ENCODE data around the gene SLCO4A1. TPM values are rescaled to one million over a fixed set of nuclear protein-coding genes. Genes with fewer than 3 reads are reported as not detected.

SLCO4A1 gene
- total RNA-seq, 1 donor: under 0.01 TPM

DNA sequence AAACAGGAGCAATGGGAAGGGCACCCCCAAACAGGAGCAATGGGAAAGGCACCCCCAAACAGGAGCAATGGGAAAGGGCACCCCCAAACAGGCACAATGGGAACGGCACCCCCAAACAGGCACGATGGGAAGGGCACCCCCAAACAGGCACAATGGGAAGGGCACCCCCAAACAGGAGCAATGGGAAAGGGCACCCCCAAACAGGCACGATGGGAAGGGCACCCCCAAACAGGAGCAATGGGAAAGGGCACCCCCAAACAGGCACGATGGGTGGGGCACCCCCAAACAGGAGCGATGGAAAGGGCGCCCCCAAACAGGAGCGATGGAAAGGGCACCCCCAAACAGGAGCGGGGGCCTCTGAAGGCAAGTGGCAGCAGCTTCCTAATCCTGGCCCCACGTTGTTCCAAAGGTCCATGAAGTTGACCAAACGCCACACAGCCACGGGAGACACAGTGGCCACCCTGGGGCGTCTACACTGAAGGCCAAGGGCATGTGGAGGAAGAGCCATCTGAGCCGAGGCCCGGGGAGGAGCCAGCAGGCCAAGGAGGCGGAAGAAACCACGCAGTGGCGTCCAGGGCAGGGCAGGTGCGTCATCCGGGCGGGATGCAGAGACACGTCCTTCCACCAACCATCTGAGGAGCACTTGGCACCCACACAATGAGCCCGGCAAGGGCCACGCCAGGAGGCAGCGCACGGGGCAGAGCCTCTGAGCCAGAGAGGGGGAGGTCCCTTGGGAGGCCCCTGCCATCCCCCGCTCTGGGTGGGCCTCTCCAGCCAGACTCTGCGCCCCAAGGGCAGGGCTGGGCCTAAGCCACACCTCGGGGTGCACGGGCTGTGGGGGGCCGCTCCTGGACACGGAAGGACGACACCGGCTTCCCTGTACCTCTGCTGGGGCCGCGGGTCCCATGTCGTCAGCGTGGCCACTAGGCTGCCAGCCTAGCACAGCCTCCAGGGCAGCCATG is 44.8 kb downstream of the SLCO4A1 start:
- no peaks in the 10 kb centered on the region for H3K79me2 ChIP-seq (ENCODE audit: insufficient read depth, low read length)
- H2AFZ ChIP-seq (ENCODE audit: low read length): no peak overlapping the region
- no peak for DNase-seq (ENCODE audit: insufficient read length, low spot score, missing footprints)
- no peak overlapping the region for H3K4me2 ChIP-seq (ENCODE audit: insufficient read depth, low read length)
- no peak overlapping the region for H3K4me3 ChIP-seq (ENCODE audit: insufficient read depth, low read length)
- H3K9me3 ChIP-seq (ENCODE audit: low read depth, low read length): no peaks in the 10 kb centered on the region
- TF ChIP-seq, protein P1, sequence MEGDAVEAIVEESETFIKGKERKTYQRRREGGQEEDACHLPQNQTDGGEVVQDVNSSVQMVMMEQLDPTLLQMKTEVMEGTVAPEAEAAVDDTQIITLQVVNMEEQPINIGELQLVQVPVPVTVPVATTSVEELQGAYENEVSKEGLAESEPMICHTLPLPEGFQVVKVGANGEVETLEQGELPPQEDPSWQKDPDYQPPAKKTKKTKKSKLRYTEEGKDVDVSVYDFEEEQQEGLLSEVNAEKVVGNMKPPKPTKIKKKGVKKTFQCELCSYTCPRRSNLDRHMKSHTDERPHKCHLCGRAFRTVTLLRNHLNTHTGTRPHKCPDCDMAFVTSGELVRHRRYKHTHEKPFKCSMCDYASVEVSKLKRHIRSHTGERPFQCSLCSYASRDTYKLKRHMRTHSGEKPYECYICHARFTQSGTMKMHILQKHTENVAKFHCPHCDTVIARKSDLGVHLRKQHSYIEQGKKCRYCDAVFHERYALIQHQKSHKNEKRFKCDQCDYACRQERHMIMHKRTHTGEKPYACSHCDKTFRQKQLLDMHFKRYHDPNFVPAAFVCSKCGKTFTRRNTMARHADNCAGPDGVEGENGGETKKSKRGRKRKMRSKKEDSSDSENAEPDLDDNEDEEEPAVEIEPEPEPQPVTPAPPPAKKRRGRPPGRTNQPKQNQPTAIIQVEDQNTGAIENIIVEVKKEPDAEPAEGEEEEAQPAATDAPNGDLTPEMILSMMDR (IDR thresholded peaks at IDR 0.05; ENCODE audit: extremely low read depth, low read depth, low read length): no peak
- no peak overlapping the region for H3K27ac ChIP-seq (ENCODE audit: low read depth, low read length)
- H3K36me3 ChIP-seq (ENCODE audit: insufficient read depth, low read length): no peaks in the 10 kb centered on the region
- H3K27me3 ChIP-seq (ENCODE audit: insufficient read depth, low read length): peaks cover 20% of the 10 kb centered on the region
- H4K20me1 ChIP-seq (ENCODE audit: insufficient read depth, low read length): no peaks in the 10 kb centered on the region
- no peaks in the 10 kb centered on the region for H3K4me1 ChIP-seq (ENCODE audit: insufficient read depth, low read length)

DNA sequence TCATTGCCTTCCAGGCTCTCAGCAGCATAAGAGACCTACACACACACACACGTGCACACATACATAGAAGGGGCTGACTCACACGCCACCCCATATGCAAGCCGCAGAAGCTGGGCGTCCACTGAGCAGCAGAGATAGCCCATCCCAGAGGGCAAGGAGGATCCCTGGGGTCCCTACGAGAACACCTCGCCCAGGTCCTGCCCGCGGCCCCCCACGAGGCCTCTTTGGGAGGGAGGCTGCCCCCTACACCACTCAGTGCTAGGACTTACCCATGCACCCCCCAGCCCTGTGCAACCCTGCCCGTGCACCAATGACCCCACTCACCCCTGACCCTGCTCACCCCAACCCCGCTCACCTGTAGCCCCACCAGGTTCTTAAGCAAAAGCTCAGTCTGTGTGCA is 45.8 kb downstream of the SLCO4A1 start:
- H3K4me2 ChIP-seq (ENCODE audit: insufficient read depth, low read length): no peak overlapping the region
- no peaks in the 10 kb centered on the region for H4K20me1 ChIP-seq (ENCODE audit: insufficient read depth, low read length)
- no peak overlapping the region for H3K27ac ChIP-seq (ENCODE audit: low read depth, low read length)
- no peak for DNase-seq (ENCODE audit: insufficient read length, low spot score, missing footprints)
- TF ChIP-seq, protein P1 (IDR thresholded peaks at IDR 0.05; ENCODE audit: extremely low read depth, low read depth, low read length): no peak
- H3K27me3 ChIP-seq (ENCODE audit: insufficient read depth, low read length): peaks cover 17% of the 10 kb centered on the region
- no peaks in the 10 kb centered on the region for H3K36me3 ChIP-seq (ENCODE audit: insufficient read depth, low read length)
- H3K9me3 ChIP-seq (ENCODE audit: low read depth, low read length): no peaks in the 10 kb centered on the region
- H2AFZ ChIP-seq (ENCODE audit: low read length): no peak overlapping the region
- H3K4me3 ChIP-seq (ENCODE audit: insufficient read depth, low read length): no peak overlapping the region
- no peaks in the 10 kb centered on the region for H3K79me2 ChIP-seq (ENCODE audit: insufficient read depth, low read length)
- no peaks in the 10 kb centered on the region for H3K4me1 ChIP-seq (ENCODE audit: insufficient read depth, low read length)

DNA sequence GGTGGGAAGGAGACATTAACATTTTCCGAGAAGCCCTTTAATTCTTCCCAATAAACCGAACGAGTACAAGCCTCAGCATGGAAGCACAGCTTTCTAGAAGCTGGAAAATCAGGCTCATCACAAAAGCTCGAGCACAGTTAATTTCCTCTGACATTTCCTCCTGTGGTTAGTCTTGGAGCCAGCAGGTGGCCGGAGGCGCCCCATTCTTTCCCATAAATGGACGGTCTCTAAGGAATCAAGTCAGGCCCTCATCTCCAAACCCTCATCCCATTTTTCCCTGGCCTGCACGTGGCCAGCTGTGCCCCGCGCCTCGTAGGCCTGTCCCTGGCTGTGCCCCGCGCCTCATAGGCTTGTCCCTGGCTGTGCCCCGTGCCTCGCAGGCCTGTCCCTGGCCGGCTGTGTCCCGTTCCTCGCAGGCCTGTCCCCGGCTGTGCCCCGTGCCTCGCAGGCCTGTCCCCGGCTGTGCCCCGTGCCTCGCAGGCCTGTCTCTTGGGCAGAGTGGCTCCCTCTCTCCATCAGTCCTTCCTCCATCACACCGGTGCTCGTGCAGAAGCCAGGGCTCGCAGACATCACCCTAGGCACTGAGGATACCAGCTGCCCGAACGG is 46.7 kb downstream of the SLCO4A1 start:
- DNase-seq (ENCODE audit: insufficient read length, low spot score, missing footprints): no peak
- H3K9me3 ChIP-seq (ENCODE audit: low read depth, low read length): no peaks in the 10 kb centered on the region
- H3K27ac ChIP-seq (ENCODE audit: low read depth, low read length): no peak overlapping the region
- H3K36me3 ChIP-seq (ENCODE audit: insufficient read depth, low read length): no peaks in the 10 kb centered on the region
- H3K4me3 ChIP-seq (ENCODE audit: insufficient read depth, low read length): no peak overlapping the region
- H2AFZ ChIP-seq (ENCODE audit: low read length): no peak overlapping the region
- H3K79me2 ChIP-seq (ENCODE audit: insufficient read depth, low read length): no peaks in the 10 kb centered on the region
- H3K27me3 ChIP-seq (ENCODE audit: insufficient read depth, low read length): peaks cover 19% of the 10 kb centered on the region
- no peak overlapping the region for H3K4me2 ChIP-seq (ENCODE audit: insufficient read depth, low read length)
- TF ChIP-seq, protein P1 (IDR thresholded peaks at IDR 0.05; ENCODE audit: extremely low read depth, low read depth, low read length): no peak
- no peaks in the 10 kb centered on the region for H3K4me1 ChIP-seq (ENCODE audit: insufficient read depth, low read length)
- no peaks in the 10 kb centered on the region for H4K20me1 ChIP-seq (ENCODE audit: insufficient read depth, low read length)

DNA sequence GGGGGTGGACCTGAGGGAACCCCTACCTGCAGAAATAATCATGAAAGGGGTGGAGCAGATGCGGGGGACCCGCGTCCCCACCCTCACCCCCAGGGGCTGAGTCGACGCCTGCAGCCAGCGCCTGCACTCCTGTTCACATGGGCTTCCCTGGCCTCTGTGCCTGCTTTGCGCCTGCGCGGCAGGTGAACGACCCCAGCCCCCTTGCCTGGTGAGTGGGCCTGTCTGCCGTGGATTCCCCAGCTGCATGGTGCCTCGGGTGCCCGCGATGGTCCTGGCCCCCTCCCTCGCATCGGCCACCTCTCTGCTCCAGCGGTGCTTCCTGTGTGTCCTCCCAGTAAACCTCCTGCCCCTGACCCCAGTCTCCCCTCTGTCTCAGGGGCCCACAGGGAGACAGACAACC is 47.6 kb downstream of the SLCO4A1 start:
- Histone ChIP-seq H3K9me3 (ENCODE audit: low read depth, low read length) (no peaks in the 10 kb centered on the region), H3K4me2 (ENCODE audit: insufficient read depth, low read length) (no peak overlapping the region), H2AFZ (ENCODE audit: low read length) (no peak overlapping the region), H3K4me3 (ENCODE audit: insufficient read depth, low read length) (no peak overlapping the region), H3K27me3 (ENCODE audit: insufficient read depth, low read length) (peaks cover 20% of the 10 kb centered on the region), H3K4me1 (ENCODE audit: insufficient read depth, low read length) (no peaks in the 10 kb centered on the region), H3K27ac (ENCODE audit: low read depth, low read length) (no peak overlapping the region), H3K79me2 (ENCODE audit: insufficient read depth, low read length) (no peaks in the 10 kb centered on the region), H4K20me1 (ENCODE audit: insufficient read depth, low read length) (no peaks in the 10 kb centered on the region), H3K36me3 (ENCODE audit: insufficient read depth, low read length) (no peaks in the 10 kb centered on the region)
- no peak for DNase-seq (ENCODE audit: insufficient read length, low spot score, missing footprints)
- TF ChIP-seq, protein P1 (IDR thresholded peaks at IDR 0.05; ENCODE audit: extremely low read depth, low read depth, low read length): no peak
